Tibial artery (tissue), 4 donors: ENCODE measurements around the gene GNG12.

ENCODE experiments used
- DNase-seq, 2 donors: peaks; one replicate each; pipeline ENCODE4 v3.0.0-alpha.2; 2019
- H3K27ac ChIP-seq, 2 donors: fragments of 200-600 bp; sonication (generic) in 1 of 2; 1 replicate in 1 of 2; 2 replicates in 1 of 2; pipeline ENCODE4 v1.5.1; 2018 to 2019; ENCODE audit warnings: mild to moderate bottlenecking in 1 of 2
- H3K27me3 ChIP-seq, 2 donors: fragments of 200-600 bp; sonication (generic) in 1 of 2; one replicate each; pipeline versions ENCODE4 v1.5.1 to v1.6.0; 2016 to 2019
- H3K36me3 ChIP-seq, 3 donors: fragments of 200-600 bp; sonication (generic) in 2 of 3; one replicate each; pipeline ENCODE4 v1.5.1; 2016 to 2019; ENCODE audit warnings: mild to moderate bottlenecking in 2 of 3
- H3K4me1 ChIP-seq, 4 donors: fragments of 200-600 bp; sonication (generic) in 2 of 4; 1 replicate in 3 of 4; 2 replicates in 1 of 4; pipeline ENCODE4 v1.5.1; 2016 to 2019
- H3K4me3 ChIP-seq, 2 donors: fragments of 200-600 bp; sonication (generic) in 1 of 2; 1 replicate in 1 of 2; 2 replicates in 1 of 2; pipeline ENCODE4 v1.5.1; 2018 to 2019; ENCODE audit warnings: mild to moderate bottlenecking in 2 of 2
- H3K9me3 ChIP-seq, 3 donors: fragments of 200-600 bp; sonication (generic) in 1 of 3; one replicate each; pipeline ENCODE4 v1.5.1; 2016 to 2019
- CTCF ChIP-seq, 2 experiments: fragments of 200-600 bp in 1 of 2; fragments of 450-650 bp in 1 of 2; IDR thresholded peaks; one replicate each; pipeline ENCODE4 v1.5.1; 2017 to 2019; ENCODE audit warnings: antibody characterized with exemption in 2 of 2, mild to moderate bottlenecking in 1 of 2, moderate library complexity in 1 of 2
- intact Hi-C: fragments of 100-400 bp; cut with DNase I; formaldehyde crosslinking; loops from one replicate; pipeline ENCODE4 v1.15.0; 2023; ENCODE audit warnings: low total_unique reads

The GNG12 gene

GRCh38 chr1:67745875-67746698 lies 87.2 kb downstream of the GNG12 start:
- Histone ChIP-seq H3K9me3 (no peaks in the 10 kb centered on the region), H3K4me1 (peaks cover 0 to 98% (median 76%) of the 10 kb centered on the region in 4 donors), H3K27ac (peak overlapping the region; percentile 86 to 90), H3K27me3 (no peaks in the 10 kb centered on the region), H3K4me3 (peak overlapping the region in 1 of 2 donors; percentile 6), H3K36me3 (no peaks in the 10 kb centered on the region)
- DNase-seq, result peak in 1 of 2 donors; percentile 82
- TF ChIP-seq CTCF (IDR thresholded peaks at IDR 0.05), result no peak
- intact Hi-C loops, result loop anchor here (5.0 kb wide), 2 partner anchors 39 to 59 kb away; partner anchors contain the start of gene GADD45A

- Histone ChIP-seq H3K9me3 (no peaks in the 10 kb centered on the region), H3K27me3 (no peaks in the 10 kb centered on the region), H3K4me3 (no peak overlapping the region), H3K36me3 (no peaks in the 10 kb centered on the region), H3K4me1 (peaks cover 0 to 100% (median 69%) of the 10 kb centered on the region in 4 donors), H3K27ac (peak overlapping the region; percentile 86 to 90)
- DNase-seq, result no peak
- no peak for TF ChIP-seq CTCF (IDR thresholded peaks at IDR 0.05)
- intact Hi-C loops, result no loop called here
These were observed 90.1 kb downstream of the GNG12 start for GRCh38 chr1:67743072-67743725.

GRCh38 chr1:67741736-67742135 lies 91.5 kb downstream of the GNG12 start:
- intact Hi-C loops, result no loop called here
- peak overlapping the region; percentile 86 to 90 for H3K27ac ChIP-seq
- H3K4me1 ChIP-seq, result peaks cover 0 to 100% (median 68%) of the 10 kb centered on the region in 4 donors
- TF ChIP-seq CTCF (IDR thresholded peaks at IDR 0.05), result no peak
- H3K9me3 ChIP-seq, result no peaks in the 10 kb centered on the region
- no peaks in the 10 kb centered on the region for H3K36me3 ChIP-seq
- H3K27me3 ChIP-seq, result no peaks in the 10 kb centered on the region
- no peak for DNase-seq
- H3K4me3 ChIP-seq, result no peak overlapping the region

GRCh38 chr1:67741121-67741520 lies 92.1 kb downstream of the GNG12 start:
- Histone ChIP-seq H3K4me3 (no peak overlapping the region), H3K27me3 (no peaks in the 10 kb centered on the region), H3K4me1 (peaks cover 0 to 100% (median 70%) of the 10 kb centered on the region in 4 donors), H3K27ac (peak overlapping the region; percentile 86 to 90), H3K9me3 (no peaks in the 10 kb centered on the region), H3K36me3 (no peaks in the 10 kb centered on the region)
- no peak for TF ChIP-seq CTCF (IDR thresholded peaks at IDR 0.05)
- DNase-seq, result no peak
- intact Hi-C loops, result no loop called here

- Histone ChIP-seq H3K27me3 (no peaks in the 10 kb centered on the region), H3K4me1 (peaks cover 0 to 100% (median 70%) of the 10 kb centered on the region in 4 donors)
- intact Hi-C loops, result no loop called here
These were observed 92.7 kb downstream of the GNG12 start for GRCh38 chr1:67740543-67740942.

More at GRCh38 chr1:67740543-67740942, 92.7 kb downstream of the GNG12 start:
- Histone ChIP-seq H3K9me3 (no peaks in the 10 kb centered on the region), H3K27ac (peak overlapping the region; percentile 86 to 90), H3K36me3 (no peaks in the 10 kb centered on the region), H3K4me3 (no peak overlapping the region)
- DNase-seq, result no peak
- no peak for TF ChIP-seq CTCF (IDR thresholded peaks at IDR 0.05)
